ENCODE data around the gene MKNK2. TPM values are rescaled to one million over a fixed set of nuclear protein-coding genes. Genes with fewer than 3 reads are reported as not detected.
A peak's percentile ranks its signal among the peaks of the same experiment; 100 is the strongest.

MKNK2 gene
- total and polyA plus RNA-seq, 2 of the 13 experiments (the other 11 are each of a cell fraction or from before 2014, with no cell fraction given): 44.9 to 112 TPM

DNA sequence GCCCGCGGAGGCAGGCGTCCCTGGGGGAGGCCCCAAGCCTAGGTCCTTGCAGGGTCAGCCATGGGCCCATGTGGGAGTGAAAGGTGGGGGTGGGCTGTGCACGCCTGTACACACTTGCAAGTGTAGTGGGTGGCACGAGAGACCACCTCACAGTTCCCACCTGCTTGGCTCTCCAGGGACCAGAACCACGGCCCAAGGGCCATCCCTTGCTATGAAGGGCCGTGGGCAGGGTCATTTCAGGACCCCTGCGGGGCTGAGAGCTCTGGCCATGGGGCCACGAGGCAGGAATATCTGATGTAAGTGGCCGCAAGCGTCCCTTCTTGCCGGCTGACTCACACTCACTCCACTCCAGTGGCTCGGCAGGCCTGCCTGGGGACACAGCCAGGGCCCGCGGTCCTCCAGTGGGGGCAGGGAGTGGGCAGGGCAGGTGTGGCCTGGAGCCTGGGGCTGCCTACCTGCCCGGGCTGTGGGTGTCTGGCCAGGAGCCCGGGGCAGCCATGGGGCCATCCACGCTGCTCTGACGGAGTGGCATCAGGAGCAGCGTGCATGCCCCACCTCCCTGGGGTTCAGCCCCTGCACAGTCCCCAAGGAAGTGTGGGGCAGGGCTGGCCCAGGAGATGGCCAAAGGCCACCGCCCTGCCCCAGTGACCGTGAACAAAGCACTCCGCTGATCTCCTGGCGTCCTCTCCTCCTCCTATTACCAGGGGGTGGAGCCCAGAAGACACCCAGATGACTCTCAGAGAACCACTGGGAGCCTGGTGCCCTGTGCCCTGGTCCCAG lies 8.6 kb upstream of the MKNK2 start (continued):
- TF ChIP-seq ZBTB37 (CRISPR knock-in tag; IDR thresholded peaks at IDR 0.05) (peak; percentile 75; the same call in 1 of the 2 replicates), PPARG (CRISPR knock-in tag; conservative IDR thresholded peaks at IDR 0.05) (peak; percentile 77), NR2F2 (IDR thresholded peaks at IDR 0.05; ENCODE audit: borderline replicate concordance, low read depth) (peak; percentile 64; the same call in 1 of the 2 replicates), RCOR2 (CRISPR knock-in tag; IDR thresholded peaks at IDR 0.05) (peak; percentile 37), MLX (CRISPR knock-in tag; IDR thresholded peaks at IDR 0.05) (peak; percentile 59; the same call in 1 of the 2 replicates), FOXA3 (CRISPR knock-in tag; IDR thresholded peaks at IDR 0.05) (0 out of 2 replicates have a peak, but pooled peaks have one; percentile 11), REXO4 (CRISPR knock-in tag; IDR thresholded peaks at IDR 0.05; ENCODE audit: borderline replicate concordance) (no peak), THAP11 (CRISPR knock-in tag; IDR thresholded peaks at IDR 0.05) (peak; percentile 71), XRCC5 (optimal IDR thresholded peaks at IDR 0.05; ENCODE audit: low read length) (peak; percentile 64), SP5 (CRISPR knock-in tag; IDR thresholded peaks at IDR 0.05; ENCODE audit: borderline replicate concordance, low read depth) (peak; percentile 92), PATZ1 (CRISPR knock-in tag; IDR thresholded peaks at IDR 0.05) (peak; percentile 80), NFATC3 (CRISPR knock-in tag; IDR thresholded peaks at IDR 0.05) (peak; percentile 17; the same call in 1 of the 2 replicates), ELF1 (CRISPR knock-in tag; IDR thresholded peaks at IDR 0.05) (no peak; the same call in 1 of the 2 replicates), GPN1 (CRISPR knock-in tag; IDR thresholded peaks at IDR 0.05; ENCODE audit: borderline replicate concordance) (peak; percentile 56; the same call in 1 of the 2 replicates), TGIF2 (CRISPR knock-in tag; IDR thresholded peaks at IDR 0.05) (peak; percentile 70; the same call in 1 of the 2 replicates), TMF1 (CRISPR knock-in tag; IDR thresholded peaks at IDR 0.05; ENCODE audit: low read depth) (peak; percentile 62; the same call in 1 of the 2 replicates), ZNF317 (CRISPR knock-in tag; IDR thresholded peaks at IDR 0.05) (peak; percentile 90), ZNF253 (CRISPR knock-in tag; IDR thresholded peaks at IDR 0.05; ENCODE audit: borderline replicate concordance) (no peak), ASH2L (IDR thresholded peaks at IDR 0.05; ENCODE audit: insufficient read length, low read depth, low read length) (peak; percentile 34), POLR2G (IDR thresholded peaks at IDR 0.05; ENCODE audit: low read depth, low read length) (peak; percentile 89), ZNF879 (CRISPR knock-in tag; IDR thresholded peaks at IDR 0.05) (0 out of 2 replicates have a peak, but pooled peaks have one; percentile 40), DMAP1 (CRISPR knock-in tag; IDR thresholded peaks at IDR 0.05) (peak; percentile 82), RAD51 (IDR thresholded peaks at IDR 0.05; ENCODE audit: borderline replicate concordance) (no peak)
- TF ChIP-seq, protein P1, sequence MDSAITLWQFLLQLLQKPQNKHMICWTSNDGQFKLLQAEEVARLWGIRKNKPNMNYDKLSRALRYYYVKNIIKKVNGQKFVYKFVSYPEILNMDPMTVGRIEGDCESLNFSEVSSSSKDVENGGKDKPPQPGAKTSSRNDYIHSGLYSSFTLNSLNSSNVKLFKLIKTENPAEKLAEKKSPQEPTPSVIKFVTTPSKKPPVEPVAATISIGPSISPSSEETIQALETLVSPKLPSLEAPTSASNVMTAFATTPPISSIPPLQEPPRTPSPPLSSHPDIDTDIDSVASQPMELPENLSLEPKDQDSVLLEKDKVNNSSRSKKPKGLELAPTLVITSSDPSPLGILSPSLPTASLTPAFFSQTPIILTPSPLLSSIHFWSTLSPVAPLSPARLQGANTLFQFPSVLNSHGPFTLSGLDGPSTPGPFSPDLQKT (CRISPR knock-in tag; IDR thresholded peaks at IDR 0.05; ENCODE audit: borderline replicate concordance): no peak
- TF ChIP-seq, protein P2, sequence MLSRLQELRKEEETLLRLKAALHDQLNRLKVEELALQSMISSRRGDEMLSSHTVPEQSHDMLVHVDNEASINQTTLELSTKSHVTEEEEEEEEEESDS (CRISPR knock-in tag; IDR thresholded peaks at IDR 0.05; ENCODE audit: borderline replicate concordance): no peak

Measured in HepG2 (cell line).